Measurements from ENCODE around the gene ZNF716. TPM values are rescaled to one million over a fixed set of nuclear protein-coding genes. Genes with fewer than 3 reads are reported as not detected.

The ZNF716 gene
- total RNA-seq, 1 experiment from 2014 or later: not detected

DNA sequence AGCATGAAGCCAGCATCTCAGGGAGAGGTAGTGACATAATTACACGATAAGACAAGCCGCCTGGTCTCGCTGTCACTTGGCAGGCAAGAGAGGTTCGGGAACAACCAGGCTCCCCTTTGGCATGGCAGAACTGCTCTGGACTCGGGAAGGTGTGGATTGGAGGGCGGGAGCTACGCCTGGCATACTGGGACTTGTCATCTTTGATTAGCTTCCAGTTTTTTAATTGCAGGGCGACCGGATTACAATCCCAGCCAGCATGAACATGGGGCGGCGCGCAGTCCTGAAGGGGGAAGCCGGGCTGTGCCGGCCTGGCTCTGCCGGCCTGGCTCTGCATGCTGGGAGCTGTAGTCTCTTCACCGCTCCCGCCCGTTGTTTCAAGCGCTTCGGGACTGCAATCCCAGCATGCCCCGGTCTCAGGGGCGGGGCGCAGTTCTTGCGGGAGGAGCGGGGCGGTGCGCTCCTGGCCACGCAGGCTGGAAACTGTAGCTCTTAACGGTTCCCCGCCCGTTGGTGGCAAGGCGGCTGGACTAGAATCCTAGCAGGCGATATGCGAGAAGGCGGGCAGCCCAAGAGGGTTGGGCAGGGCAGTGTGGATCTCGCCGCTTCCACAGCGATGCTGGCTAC, 45.5 kb upstream of the ZNF716 start:
- ChIA-PET RAD21 (ENCODE audit: low non-redundant PET in 1 of 2, low total read pairs in 2 of 2, uncharacterized antibody in 2 of 2, unreplicated experiment in 2 of 2) (no interaction called here), POLR2A (no interaction called here), CTCF (no interaction called here)
- Histone ChIP-seq H3K9me3 (ENCODE audit: control insufficient read depth in 1 of 2, insufficient read depth in 1 of 2, low read depth in 1 of 2, low read length in 2 of 2) (peaks cover 0 to 7% of the 10 kb centered on the region in 2 experiments; a peak in 2 of 4 replicates), H3K36me3 (ENCODE audit: control insufficient read depth in 1 of 2, insufficient read depth in 2 of 2, low read length in 2 of 2) (no peaks in the 10 kb centered on the region), H3K27me3 (ENCODE audit: insufficient read depth, low read length) (no peaks in the 10 kb centered on the region), H3K4me3 (replicated peaks in 1 of 2; ENCODE audit: low read depth in 1 of 2, low read length in 2 of 2) (no peak overlapping the region), H3K4me1 (ENCODE audit: control insufficient read depth in 1 of 2, insufficient read depth in 2 of 2, low read length in 2 of 2) (no peaks in the 10 kb centered on the region), H3K4me2 (ENCODE audit: low read length) (no peak overlapping the region), H3K9ac (ENCODE audit: low read length) (no peak overlapping the region), H3K79me2 (ENCODE audit: insufficient read depth, low read length) (no peaks in the 10 kb centered on the region), H3K9me2 (ENCODE audit: insufficient read depth) (no peaks in the 10 kb centered on the region), H3K27ac (ENCODE audit: low read depth, low read length) (no peak overlapping the region), H2AFZ (ENCODE audit: low read depth, low read length, poor library complexity, severe bottlenecking) (no peak overlapping the region), H4K20me1 (ENCODE audit: insufficient read depth) (no peaks in the 10 kb centered on the region)
- ATAC-seq: no peak
- BruUV-seq (replicated peaks): no TSS peak
- TF ChIP-seq RAD21 (IDR thresholded peaks at IDR 0.05; ENCODE audit: low read depth): no peak
- TF ChIP-seq JUND (IDR thresholded peaks at IDR 0.05): no peak
- TF ChIP-seq, protein P1, sequence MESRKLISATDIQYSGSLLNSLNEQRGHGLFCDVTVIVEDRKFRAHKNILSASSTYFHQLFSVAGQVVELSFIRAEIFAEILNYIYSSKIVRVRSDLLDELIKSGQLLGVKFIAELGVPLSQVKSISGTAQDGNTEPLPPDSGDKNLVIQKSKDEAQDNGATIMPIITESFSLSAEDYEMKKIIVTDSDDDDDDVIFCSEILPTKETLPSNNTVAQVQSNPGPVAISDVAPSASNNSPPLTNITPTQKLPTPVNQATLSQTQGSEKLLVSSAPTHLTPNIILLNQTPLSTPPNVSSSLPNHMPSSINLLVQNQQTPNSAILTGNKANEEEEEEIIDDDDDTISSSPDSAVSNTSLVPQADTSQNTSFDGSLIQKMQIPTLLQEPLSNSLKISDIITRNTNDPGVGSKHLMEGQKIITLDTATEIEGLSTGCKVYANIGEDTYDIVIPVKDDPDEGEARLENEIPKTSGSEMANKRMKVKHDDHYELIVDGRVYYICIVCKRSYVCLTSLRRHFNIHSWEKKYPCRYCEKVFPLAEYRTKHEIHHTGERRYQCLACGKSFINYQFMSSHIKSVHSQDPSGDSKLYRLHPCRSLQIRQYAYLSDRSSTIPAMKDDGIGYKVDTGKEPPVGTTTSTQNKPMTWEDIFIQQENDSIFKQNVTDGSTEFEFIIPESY (IDR thresholded peaks at IDR 0.05; ENCODE audit: extremely low read depth, insufficient replicate concordance, low read length): no peak
- TF ChIP-seq ZNF274 (IDR thresholded peaks at IDR 0.05; ENCODE audit: low read depth, low read length): no peak
- TF ChIP-seq SIN3A (IDR thresholded peaks at IDR 0.05; ENCODE audit: low read depth): no peak
- no peak for TF ChIP-seq CBX3 (IDR thresholded peaks at IDR 0.05; ENCODE audit: low read depth)
- TF ChIP-seq POLR2AphosphoS5 (IDR thresholded peaks at IDR 0.05; ENCODE audit: low read depth, low read length): no peak
- no peak for TF ChIP-seq SRF (IDR thresholded peaks at IDR 0.05; ENCODE audit: low read depth)
- no peak for TF ChIP-seq ZFX (IDR thresholded peaks at IDR 0.05)
- no peak for TF ChIP-seq YY1 (IDR thresholded peaks at IDR 0.05; ENCODE audit: extremely low read depth, insufficient replicate concordance, low read depth, low read length)
- TF ChIP-seq FOSL1 (IDR thresholded peaks at IDR 0.05; ENCODE audit: low read depth): no peak
- intact Hi-C loops (cut with micrococcal nuclease): no loop called here
- no peak for DNase-seq (ENCODE audit: low read depth, low spot score)

Measured in HCT116 (cell line).